Chondrocyte (in vitro differentiated cells): ENCODE measurements around the gene FBRSL1. TPM values are rescaled to one million over a fixed set of nuclear protein-coding genes. Genes with fewer than 3 reads are reported as not detected.

Experiments
- DNase-seq: peaks from one replicate; pipeline ENCODE4 v3.0.0; 2021; ENCODE audit warnings: mixed read lengths, low spot score
- H3K27ac Mint-ChIP-seq: one replicate; pipeline ENCODE4 v1.8.0; 2021; ENCODE audit warnings: mild to moderate bottlenecking, moderate library complexity, mixed read lengths; ENCODE audit not compliant: unreplicated experiment
- H3K27me3 Mint-ChIP-seq: 2 replicates; pipeline ENCODE4 v1.8.0; 2021; ENCODE audit warnings: low read depth, mixed read lengths
- H3K36me3 Mint-ChIP-seq: 2 replicates; pipeline ENCODE4 v1.8.0; 2021; ENCODE audit warnings: low read depth, mixed read lengths
- H3K4me1 Mint-ChIP-seq: 2 replicates; pipeline ENCODE4 v1.8.0; 2021; ENCODE audit warnings: low read depth, mild to moderate bottlenecking, mixed read lengths
- H3K4me3 Mint-ChIP-seq: one replicate; pipeline ENCODE4 v1.8.0; 2021; ENCODE audit warnings: mild to moderate bottlenecking, moderate library complexity, mixed read lengths; ENCODE audit not compliant: unreplicated experiment
- H3K9me3 Mint-ChIP-seq: 2 replicates; pipeline ENCODE4 v1.8.0; 2021; ENCODE audit warnings: low read depth, mixed read lengths
- total RNA-seq: library from RNA; stranded (reverse); gene quantifications from 3 replicates; pipeline ENCODE4 v1.2.1, GENCODE V29; 2021
- TF ChIP-seq, protein P1 (sequence below): fragments of 200-600 bp; sonication (generic); IDR thresholded peaks from 2 replicates; pipeline ENCODE4 v1.5.0; 2021; ENCODE audit warnings: antibody characterized with exemption, mild to moderate bottlenecking, moderate library complexity

Gene FBRSL1
- total RNA-seq, 1 donor from 2014 or later, result 41.1 TPM

GRCh38 chr12:132558042-132558856 lies 68.3 kb downstream of the FBRSL1 start:
- H3K27me3 Mint-ChIP-seq, result no peaks in the 10 kb centered on the region

GRCh38 chr12:132558861-132559623 lies 69.1 kb downstream of the FBRSL1 start:
- Mint-ChIP-seq H3K4me3 (peak overlapping the region; percentile 61), H3K9me3 (no peaks in the 10 kb centered on the region), H3K4me1 (peaks cover 6% of the 10 kb centered on the region), H3K27me3 (no peaks in the 10 kb centered on the region), H3K36me3 (no peaks in the 10 kb centered on the region), H3K27ac (no peak overlapping the region)
- TF ChIP-seq, protein P1, sequence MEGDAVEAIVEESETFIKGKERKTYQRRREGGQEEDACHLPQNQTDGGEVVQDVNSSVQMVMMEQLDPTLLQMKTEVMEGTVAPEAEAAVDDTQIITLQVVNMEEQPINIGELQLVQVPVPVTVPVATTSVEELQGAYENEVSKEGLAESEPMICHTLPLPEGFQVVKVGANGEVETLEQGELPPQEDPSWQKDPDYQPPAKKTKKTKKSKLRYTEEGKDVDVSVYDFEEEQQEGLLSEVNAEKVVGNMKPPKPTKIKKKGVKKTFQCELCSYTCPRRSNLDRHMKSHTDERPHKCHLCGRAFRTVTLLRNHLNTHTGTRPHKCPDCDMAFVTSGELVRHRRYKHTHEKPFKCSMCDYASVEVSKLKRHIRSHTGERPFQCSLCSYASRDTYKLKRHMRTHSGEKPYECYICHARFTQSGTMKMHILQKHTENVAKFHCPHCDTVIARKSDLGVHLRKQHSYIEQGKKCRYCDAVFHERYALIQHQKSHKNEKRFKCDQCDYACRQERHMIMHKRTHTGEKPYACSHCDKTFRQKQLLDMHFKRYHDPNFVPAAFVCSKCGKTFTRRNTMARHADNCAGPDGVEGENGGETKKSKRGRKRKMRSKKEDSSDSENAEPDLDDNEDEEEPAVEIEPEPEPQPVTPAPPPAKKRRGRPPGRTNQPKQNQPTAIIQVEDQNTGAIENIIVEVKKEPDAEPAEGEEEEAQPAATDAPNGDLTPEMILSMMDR, result no peak
- no peak for DNase-seq

More at GRCh38 chr12:132558042-132558856, 68.3 kb downstream of the FBRSL1 start:
- DNase-seq, result no peak
- H3K4me1 Mint-ChIP-seq, result peaks cover 6% of the 10 kb centered on the region
- H3K9me3 Mint-ChIP-seq, result no peaks in the 10 kb centered on the region
- TF ChIP-seq, protein P1, result no peak
- no peaks in the 10 kb centered on the region for H3K36me3 Mint-ChIP-seq
- no peak overlapping the region for H3K4me3 Mint-ChIP-seq
- H3K27ac Mint-ChIP-seq, result no peak overlapping the region

- Mint-ChIP-seq H3K27ac (no peak overlapping the region), H3K36me3 (no peaks in the 10 kb centered on the region), H3K4me3 (peak overlapping the region; percentile 61), H3K4me1 (peaks cover 6% of the 10 kb centered on the region), H3K27me3 (no peaks in the 10 kb centered on the region), H3K9me3 (no peaks in the 10 kb centered on the region)
- DNase-seq, result no peak
- TF ChIP-seq, protein P1, result no peak
Measured at GRCh38 chr12:132559652-132560363, 69.9 kb downstream of the FBRSL1 start.

DNA sequence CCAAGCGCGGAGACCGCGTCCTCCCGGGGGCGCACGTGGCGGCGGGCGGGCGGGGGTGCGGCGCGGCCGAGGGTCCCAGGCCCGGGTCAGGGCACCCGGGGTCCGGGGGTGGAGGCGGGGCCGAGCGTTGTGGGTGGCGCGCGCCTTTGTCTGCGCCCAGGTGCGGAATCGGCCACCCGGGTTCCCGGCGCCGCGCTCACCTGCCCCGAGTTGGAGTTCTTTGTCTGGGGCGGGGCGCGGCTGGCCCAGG lies 70.3 kb downstream of the FBRSL1 start:
- Mint-ChIP-seq H3K9me3 (no peaks in the 10 kb centered on the region), H3K36me3 (no peaks in the 10 kb centered on the region), H3K4me3 (peak overlapping the region; percentile 60), H3K27ac (no peak overlapping the region), H3K4me1 (peaks cover 6% of the 10 kb centered on the region), H3K27me3 (no peaks in the 10 kb centered on the region)
- TF ChIP-seq, protein P1, result no peak
- DNase-seq, result no peak
